Vagina (tissue), 2 donors: ENCODE data around the gene SULF2.

Source experiments
- POLR2A ChIP-seq, 2 donors: fragments of 450-650 bp; IDR thresholded peaks; one replicate each; pipeline ENCODE4 v1.6.1; 2017; ENCODE audit warnings: antibody characterized with exemption in 2 of 2, mild to moderate bottlenecking in 2 of 2, moderate library complexity in 2 of 2
- TF ChIP-seq, protein P1 (sequence below), 3 experiments: fragments of 450-650 bp in 2 of 3; fragments of 200-600 bp in 1 of 3; sonication (generic) in 1 of 3; IDR thresholded peaks; one replicate each; pipeline ENCODE4 v1.5.1; 2017 to 2019; ENCODE audit warnings: antibody characterized with exemption in 3 of 3, mild to moderate bottlenecking in 2 of 3, moderate library complexity in 2 of 3

DNA sequence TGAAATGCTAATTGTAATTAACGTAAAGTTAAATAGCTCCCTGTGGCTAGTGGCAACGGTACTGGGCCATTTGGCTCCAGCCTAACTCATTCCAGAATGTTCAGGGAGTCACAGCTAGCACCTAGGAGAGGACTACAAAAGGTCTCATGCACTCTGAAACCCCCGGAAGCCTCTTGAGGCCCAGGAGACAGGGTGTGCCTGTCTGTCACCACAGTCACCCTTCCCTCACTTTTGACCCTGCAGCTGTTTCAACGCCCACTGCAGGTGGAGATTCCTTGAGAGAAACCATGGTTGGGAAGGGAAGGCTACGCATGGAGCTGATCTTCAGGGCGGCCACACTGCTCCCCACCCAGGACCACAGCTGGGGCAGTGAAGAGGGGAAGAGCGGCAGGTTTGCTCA is 58.6 kb downstream of the SULF2 start:
- TF ChIP-seq POLR2A (IDR thresholded peaks at IDR 0.05), result no peak
- TF ChIP-seq, protein P1, sequence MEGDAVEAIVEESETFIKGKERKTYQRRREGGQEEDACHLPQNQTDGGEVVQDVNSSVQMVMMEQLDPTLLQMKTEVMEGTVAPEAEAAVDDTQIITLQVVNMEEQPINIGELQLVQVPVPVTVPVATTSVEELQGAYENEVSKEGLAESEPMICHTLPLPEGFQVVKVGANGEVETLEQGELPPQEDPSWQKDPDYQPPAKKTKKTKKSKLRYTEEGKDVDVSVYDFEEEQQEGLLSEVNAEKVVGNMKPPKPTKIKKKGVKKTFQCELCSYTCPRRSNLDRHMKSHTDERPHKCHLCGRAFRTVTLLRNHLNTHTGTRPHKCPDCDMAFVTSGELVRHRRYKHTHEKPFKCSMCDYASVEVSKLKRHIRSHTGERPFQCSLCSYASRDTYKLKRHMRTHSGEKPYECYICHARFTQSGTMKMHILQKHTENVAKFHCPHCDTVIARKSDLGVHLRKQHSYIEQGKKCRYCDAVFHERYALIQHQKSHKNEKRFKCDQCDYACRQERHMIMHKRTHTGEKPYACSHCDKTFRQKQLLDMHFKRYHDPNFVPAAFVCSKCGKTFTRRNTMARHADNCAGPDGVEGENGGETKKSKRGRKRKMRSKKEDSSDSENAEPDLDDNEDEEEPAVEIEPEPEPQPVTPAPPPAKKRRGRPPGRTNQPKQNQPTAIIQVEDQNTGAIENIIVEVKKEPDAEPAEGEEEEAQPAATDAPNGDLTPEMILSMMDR (IDR thresholded peaks at IDR 0.05), result no peak
